Activated naive CD8-positive, alpha-beta T cell treated with anti-CD3 and anti-CD28 coated beads, Interleukin-2, amount 50 U/mL, for 16 hours (primary cell): ENCODE results near the gene NPR3.

Source experiments
- DNase-seq: peaks from one replicate; pipeline ENCODE4 v3.0.0-alpha.2; 2020; ENCODE audit warnings: low read depth, low spot score

NPR3 gene

GRCh38 chr5:32710550-32711361 is at the start of gene NPR3:
NPR3 (plus strand) TSS chr5:32711321; CDS start chr5:32711777, 456 bp downstream.
- no peak for DNase-seq

GRCh38 chr5:32664523-32664922 is 46.6 kb upstream of the NPR3 start:
- DNase-seq, result no peak

- no peak for DNase-seq
Measured at GRCh38 chr5:32668552-32668951, 42.6 kb upstream of the NPR3 start.

- no peak for DNase-seq
Measured at GRCh38 chr5:32673272-32673671, 37.8 kb upstream of the NPR3 start.

- no peak for DNase-seq
Measured at GRCh38 chr5:32677023-32677422, 34.1 kb upstream of the NPR3 start.

GRCh38 chr5:32678472-32678871 is 32.6 kb upstream of the NPR3 start:
- DNase-seq, result no peak

GRCh38 chr5:32679218-32679617 is 31.9 kb upstream of the NPR3 start:
- no peak for DNase-seq

GRCh38 chr5:32680183-32680582 is 30.9 kb upstream of the NPR3 start:
- DNase-seq, result no peak

GRCh38 chr5:32683125-32683524 is 28.0 kb upstream of the NPR3 start:
- no peak for DNase-seq

- DNase-seq, result no peak
Measured at GRCh38 chr5:32684260-32684659, 26.9 kb upstream of the NPR3 start.

- no peak for DNase-seq
Measured at GRCh38 chr5:32686799-32687498, 24.2 kb upstream of the NPR3 start.

GRCh38 chr5:32687499-32687831 is 23.7 kb upstream of the NPR3 start:
- no peak for DNase-seq

- DNase-seq, result no peak
Measured at GRCh38 chr5:32690153-32690552, 21.0 kb upstream of the NPR3 start.

- no peak for DNase-seq
Measured at GRCh38 chr5:32690666-32691065, 20.5 kb upstream of the NPR3 start.

GRCh38 chr5:32692036-32692746 is 18.9 kb upstream of the NPR3 start:
- DNase-seq, result no peak

GRCh38 chr5:32703957-32704356 is 7.2 kb upstream of the NPR3 start:
- no peak for DNase-seq

GRCh38 chr5:32707418-32707997 is 3.6 kb upstream of the NPR3 start:
- no peak for DNase-seq

GRCh38 chr5:32708949-32709348 is 2.2 kb upstream of the NPR3 start:
- DNase-seq, result no peak

GRCh38 chr5:32709750-32710549 is 1.2 kb upstream of the NPR3 start:
- DNase-seq, result no peak

GRCh38 chr5:32711362-32711680 is 200 bp downstream of the NPR3 start:
- no peak for DNase-seq

GRCh38 chr5:32711681-32712480 is 760 bp downstream of the NPR3 start:
- DNase-seq, result no peak
